ENCODE data around the gene GAPT.

GRCh38 chr5:58460002-58460731 is 31.1 kb upstream of the GAPT start, which contains the start of gene PLK2:
- no peak for TF ChIP-seq CTCF (conservative IDR thresholded peaks at IDR 0.05; ENCODE audit: low read depth, low read length)
- TF ChIP-seq EZH2 (IDR thresholded peaks at IDR 0.05; ENCODE audit: borderline replicate concordance, low read depth, low read length, poor library complexity, severe bottlenecking): no peak

Data from A673 (cell line).